ENCODE data around the gene GGNBP2.

DNA sequence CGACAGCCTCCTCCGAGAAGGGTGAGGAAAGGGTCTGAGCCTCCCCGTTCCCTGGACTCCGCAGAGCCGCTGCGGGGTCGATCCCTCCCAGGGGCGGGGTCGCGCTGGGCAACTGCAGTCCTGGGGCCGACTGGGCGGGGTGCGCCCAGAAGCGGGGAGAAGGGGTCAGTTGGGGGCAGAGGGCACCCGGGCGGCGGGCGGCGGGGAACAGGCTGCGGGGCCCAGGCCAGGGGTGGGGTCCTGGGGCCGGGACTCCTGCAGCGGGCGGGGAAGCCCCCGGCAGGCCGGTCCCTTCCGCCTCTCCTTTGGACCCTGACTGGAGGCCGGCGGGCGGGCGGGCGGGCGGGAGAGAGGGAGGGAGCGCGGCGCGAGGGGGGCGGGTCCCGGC lies 352 bp downstream of the GGNBP2 start:
- TF ChIP-seq CTCF (IDR thresholded peaks at IDR 0.05; ENCODE audit: low read depth, low read length) (no peak), EZH2phosphoT487 (IDR thresholded peaks at IDR 0.05; ENCODE audit: low read depth) (no peak)

Measured in OCI-LY3 (cell line).